GM19395 (cell line): ENCODE data around the gene BEST4.
A peak's percentile ranks its signal among the peaks of the same experiment; 100 is the strongest.
"Not testable (repeated sequence)": the region's sequence is repeated elsewhere in the genome, so short reads cannot be mapped to it uniquely, and the experiment has no call there.

Experiments
- ATAC-seq: cut with Tn5 transposase; IDR thresholded peaks from one replicate; pipeline ENCODE4 v1.9.1; 2021; ENCODE audit warnings: mild to moderate bottlenecking, moderate library complexity; ENCODE audit not compliant: unreplicated experiment

BEST4 gene

GRCh38 chr1:44819608-44820327 is 31.8 kb upstream of the BEST4 start:
- ATAC-seq: peak; percentile 92

GRCh38 chr1:44819196-44819607 is 31.2 kb upstream of the BEST4 start:
- ATAC-seq: no peak

- ATAC-seq: no peak
These were observed 30.0 kb upstream of the BEST4 start for GRCh38 chr1:44817771-44818495.

- no peak for ATAC-seq
These were observed 29.3 kb upstream of the BEST4 start for GRCh38 chr1:44817307-44817706.

- not testable (repeated sequence) for ATAC-seq
These were observed 28.0 kb upstream of the BEST4 start for GRCh38 chr1:44815926-44816325.

GRCh38 chr1:44812822-44813543 is 25.0 kb upstream of the BEST4 start:
- no peak for ATAC-seq

GRCh38 chr1:44811234-44811633 is 23.3 kb upstream of the BEST4 start:
- ATAC-seq: no peak

GRCh38 chr1:44810762-44811105 is 22.8 kb upstream of the BEST4 start:
- not testable (repeated sequence) for ATAC-seq

- no peak for ATAC-seq
These were observed 22.3 kb upstream of the BEST4 start for GRCh38 chr1:44810101-44810761.

- ATAC-seq: peak; percentile 63
These were observed 21.3 kb upstream of the BEST4 start for GRCh38 chr1:44808938-44809917.

GRCh38 chr1:44808063-44808937 is 20.3 kb upstream of the BEST4 start, which contains the start of gene BTBD19:
Gene BTBD19 (plus strand): TSS chr1:44808523. CDS start chr1:44808821, 298 bp downstream.
- ATAC-seq: peak; percentile 33

GRCh38 chr1:44807364-44808062 is 19.5 kb upstream of the BEST4 start:
- ATAC-seq: peak; percentile 37

- no peak for ATAC-seq
These were observed 18.9 kb upstream of the BEST4 start, which contains the start of gene DYNLT4 for GRCh38 chr1:44806704-44807363. Gene DYNLT4 (minus strand): TSS chr1:44807351. CDS start chr1:44806668, 683 bp downstream.

- ATAC-seq: no peak
These were observed 18.2 kb upstream of the BEST4 start for GRCh38 chr1:44806025-44806703.

GRCh38 chr1:44805311-44806024 is 17.5 kb upstream of the BEST4 start:
- ATAC-seq: no peak

GRCh38 chr1:44803312-44804095 is 15.5 kb upstream of the BEST4 start:
- ATAC-seq: no peak
